ENCODE results near the gene PXDC1.
"Not testable (repeated sequence)": the region's sequence is repeated elsewhere in the genome, so short reads cannot be mapped to it uniquely, and the experiment has no call there.

The PXDC1 gene

DNA sequence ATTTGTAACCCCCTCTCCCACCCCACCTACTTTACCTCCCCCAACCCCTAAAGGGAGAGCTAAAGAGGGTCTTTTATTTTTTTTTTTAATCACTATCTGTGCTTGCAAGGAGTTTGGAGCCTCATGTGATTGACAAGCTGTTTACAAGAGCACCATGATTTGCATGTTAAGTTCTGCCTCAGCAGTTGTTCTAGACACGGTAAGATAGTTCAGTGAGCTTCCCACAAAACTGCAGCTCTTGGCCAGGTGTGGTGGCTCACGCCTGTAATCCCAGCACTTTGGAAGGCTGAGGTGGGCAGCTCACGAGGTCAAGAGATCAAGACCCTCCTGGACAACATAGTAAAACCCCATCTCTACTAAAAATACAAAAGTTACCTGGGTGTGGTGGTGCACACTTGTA lies 5.0 kb upstream of the PXDC1 start:
- H3K36me3 ChIP-seq (ENCODE audit: insufficient read depth), result no peaks in the 10 kb centered on the region
- H4K20me1 ChIP-seq (ENCODE audit: insufficient read depth), result no peaks in the 10 kb centered on the region
- H3K4me3 ChIP-seq (IDR thresholded peaks at IDR 0.05; ENCODE audit: insufficient read depth, low read depth, low read length), result no peak overlapping the region
- no peak overlapping the region for H3K27ac ChIP-seq
- H3K27me3 ChIP-seq (ENCODE audit: insufficient read depth, low read depth), result no peaks in the 10 kb centered on the region
- H3K79me2 ChIP-seq (ENCODE audit: insufficient read depth, low read depth), result no peaks in the 10 kb centered on the region
- H3K4me1 ChIP-seq (ENCODE audit: low read depth, poor library complexity, severe bottlenecking), result no peaks in the 10 kb centered on the region
- H3K9ac ChIP-seq, result no peak overlapping the region
- H2AFZ ChIP-seq (ENCODE audit: low read depth), result no peak overlapping the region
- TF ChIP-seq, protein P1, sequence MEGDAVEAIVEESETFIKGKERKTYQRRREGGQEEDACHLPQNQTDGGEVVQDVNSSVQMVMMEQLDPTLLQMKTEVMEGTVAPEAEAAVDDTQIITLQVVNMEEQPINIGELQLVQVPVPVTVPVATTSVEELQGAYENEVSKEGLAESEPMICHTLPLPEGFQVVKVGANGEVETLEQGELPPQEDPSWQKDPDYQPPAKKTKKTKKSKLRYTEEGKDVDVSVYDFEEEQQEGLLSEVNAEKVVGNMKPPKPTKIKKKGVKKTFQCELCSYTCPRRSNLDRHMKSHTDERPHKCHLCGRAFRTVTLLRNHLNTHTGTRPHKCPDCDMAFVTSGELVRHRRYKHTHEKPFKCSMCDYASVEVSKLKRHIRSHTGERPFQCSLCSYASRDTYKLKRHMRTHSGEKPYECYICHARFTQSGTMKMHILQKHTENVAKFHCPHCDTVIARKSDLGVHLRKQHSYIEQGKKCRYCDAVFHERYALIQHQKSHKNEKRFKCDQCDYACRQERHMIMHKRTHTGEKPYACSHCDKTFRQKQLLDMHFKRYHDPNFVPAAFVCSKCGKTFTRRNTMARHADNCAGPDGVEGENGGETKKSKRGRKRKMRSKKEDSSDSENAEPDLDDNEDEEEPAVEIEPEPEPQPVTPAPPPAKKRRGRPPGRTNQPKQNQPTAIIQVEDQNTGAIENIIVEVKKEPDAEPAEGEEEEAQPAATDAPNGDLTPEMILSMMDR (conservative IDR thresholded peaks at IDR 0.05; ENCODE audit: low read depth, low read length), result no peak
- H3K4me2 ChIP-seq, result no peak overlapping the region

DNA sequence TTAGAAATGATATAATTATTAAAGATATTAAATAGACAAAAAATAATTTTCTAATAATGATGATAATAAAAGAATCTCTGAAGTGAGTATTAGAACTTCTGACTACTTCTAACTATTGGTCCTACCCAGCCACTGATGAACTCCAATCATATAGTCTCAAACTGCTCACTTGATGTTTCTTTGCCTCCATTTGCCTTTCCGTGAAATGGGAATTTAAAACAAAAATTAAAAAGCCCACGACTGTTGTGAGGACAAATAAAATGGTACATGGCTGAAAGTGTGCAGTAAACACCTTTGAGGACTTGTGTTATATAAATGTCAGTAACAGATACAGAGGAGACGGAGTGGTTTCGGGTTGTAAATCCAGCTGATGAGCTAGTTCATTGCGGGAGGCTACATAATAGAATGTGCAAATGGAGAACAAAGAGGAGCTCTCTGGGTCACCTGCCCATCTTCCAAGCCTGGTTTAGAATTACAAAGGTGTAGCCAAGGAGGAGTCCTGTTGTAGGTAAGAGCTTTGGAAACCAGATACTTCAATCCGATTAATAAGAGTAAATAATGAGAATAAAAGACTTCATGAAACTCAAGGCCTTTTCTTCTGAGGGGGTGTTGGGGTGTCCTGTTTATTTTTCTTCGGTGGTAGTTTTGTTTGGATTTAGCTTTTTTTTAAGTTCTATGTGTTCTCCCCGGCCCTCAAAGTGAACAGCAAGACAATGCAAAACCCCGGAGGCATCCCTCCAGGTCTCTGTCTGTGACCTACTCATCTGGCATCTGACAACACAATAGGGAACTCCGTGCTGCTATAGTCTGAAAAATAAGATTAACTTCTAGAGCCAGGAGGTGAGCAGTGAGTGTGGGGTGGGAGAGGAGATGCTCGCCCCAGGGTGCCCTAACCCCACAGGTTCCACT lies 4.4 kb upstream of the PXDC1 start:
- Histone ChIP-seq H3K9ac (no peak overlapping the region), H3K27me3 (ENCODE audit: insufficient read depth, low read depth) (no peaks in the 10 kb centered on the region), H3K27ac (no peak overlapping the region), H3K4me3 (IDR thresholded peaks at IDR 0.05; ENCODE audit: insufficient read depth, low read depth, low read length) (no peak overlapping the region), H3K79me2 (ENCODE audit: insufficient read depth, low read depth) (no peaks in the 10 kb centered on the region), H4K20me1 (ENCODE audit: insufficient read depth) (no peaks in the 10 kb centered on the region), H3K4me1 (ENCODE audit: low read depth, poor library complexity, severe bottlenecking) (no peaks in the 10 kb centered on the region), H3K4me2 (no peak overlapping the region), H3K36me3 (ENCODE audit: insufficient read depth) (no peaks in the 10 kb centered on the region), H2AFZ (ENCODE audit: low read depth) (no peak overlapping the region)
- TF ChIP-seq, protein P1 (conservative IDR thresholded peaks at IDR 0.05; ENCODE audit: low read depth, low read length), result no peak

DNA sequence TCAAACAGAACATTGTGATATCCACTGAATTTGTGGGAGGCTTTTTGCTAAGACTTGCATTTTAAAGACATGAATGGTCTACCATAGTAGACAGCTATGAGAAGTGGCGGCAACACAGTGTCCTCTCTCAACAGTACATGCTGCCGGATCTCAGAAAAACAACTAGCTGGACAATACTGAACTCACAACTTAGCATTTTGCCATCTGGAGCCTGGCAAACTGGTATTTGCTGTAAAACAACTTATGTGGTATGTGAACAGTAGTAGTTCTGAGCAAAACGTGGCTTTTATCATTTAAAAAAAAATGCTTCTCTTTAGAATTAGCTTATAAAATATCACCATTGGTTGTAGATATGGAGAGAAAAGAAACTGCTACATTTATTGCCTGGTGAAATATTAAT lies 3.3 kb upstream of the PXDC1 start:
- Histone ChIP-seq H3K27me3 (ENCODE audit: insufficient read depth, low read depth) (no peaks in the 10 kb centered on the region), H3K4me2 (no peak overlapping the region), H3K9ac (no peak overlapping the region), H2AFZ (ENCODE audit: low read depth) (no peak overlapping the region), H3K4me1 (ENCODE audit: low read depth, poor library complexity, severe bottlenecking) (no peaks in the 10 kb centered on the region), H3K4me3 (IDR thresholded peaks at IDR 0.05; ENCODE audit: insufficient read depth, low read depth, low read length) (no peak overlapping the region), H3K27ac (no peak overlapping the region), H3K79me2 (ENCODE audit: insufficient read depth, low read depth) (no peaks in the 10 kb centered on the region), H3K36me3 (ENCODE audit: insufficient read depth) (no peaks in the 10 kb centered on the region), H4K20me1 (ENCODE audit: insufficient read depth) (no peaks in the 10 kb centered on the region)
- TF ChIP-seq, protein P1 (conservative IDR thresholded peaks at IDR 0.05; ENCODE audit: low read depth, low read length), result no peak

DNA sequence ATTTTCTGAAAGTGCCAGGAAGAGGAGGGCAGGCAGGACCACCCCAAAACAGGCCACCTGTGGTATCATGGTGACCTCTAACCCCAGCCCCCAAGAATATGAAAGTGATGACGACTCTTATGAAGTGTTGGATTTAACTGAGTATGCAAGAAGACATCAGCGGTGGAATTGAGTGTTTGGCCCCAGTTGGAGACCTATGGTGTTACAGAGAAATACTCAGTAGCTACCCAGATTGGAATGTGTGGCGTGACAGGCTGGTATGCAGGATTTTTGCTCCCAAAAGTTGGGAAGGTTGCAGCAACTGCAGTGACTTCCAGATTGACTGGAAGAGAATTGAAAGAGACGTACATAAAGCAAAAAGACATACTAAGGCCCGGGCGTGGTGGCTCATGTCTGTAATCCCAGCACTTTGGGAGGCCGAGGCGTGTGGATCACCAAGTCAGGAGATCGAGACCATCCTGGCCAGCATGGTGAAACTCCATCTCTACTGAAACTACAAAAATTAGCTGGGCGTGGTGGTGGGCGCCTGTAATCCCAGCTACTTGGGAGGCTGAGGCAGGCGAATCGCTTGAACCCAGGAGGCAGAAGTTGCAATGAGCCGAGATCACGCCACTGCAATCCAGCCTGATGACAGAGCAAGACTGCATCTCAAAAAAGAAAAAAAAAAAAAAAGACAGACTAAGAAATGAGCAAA lies 2.7 kb upstream of the PXDC1 start:
- H2AFZ ChIP-seq (ENCODE audit: low read depth); H3K9ac ChIP-seq; H3K4me1 ChIP-seq (ENCODE audit: low read depth, poor library complexity, severe bottlenecking); H3K79me2 ChIP-seq (ENCODE audit: insufficient read depth, low read depth); H3K4me2 ChIP-seq; H3K27ac ChIP-seq; H3K4me3 ChIP-seq (IDR thresholded peaks at IDR 0.05; ENCODE audit: insufficient read depth, low read depth, low read length); H4K20me1 ChIP-seq (ENCODE audit: insufficient read depth); H3K27me3 ChIP-seq (ENCODE audit: insufficient read depth, low read depth); H3K36me3 ChIP-seq (ENCODE audit: insufficient read depth): not testable (repeated sequence)

Measured in KMS-11 (cell line).